BJ (cell line): ENCODE data around the gene PLEKHA1. TPM values are rescaled to one million over a fixed set of nuclear protein-coding genes. Genes with fewer than 3 reads are reported as not detected.

Source experiments
- CTCF ChIA-PET: fragments of 350-600 bp; formaldehyde crosslinking; extraction: SDS; loops from one replicate; lab custom pipeline; 2021; ENCODE audit warnings: antibody characterized with exemption, inconsistent platforms; lab: Yijun Ruan, JAX
- POLR2A ChIA-PET: fragments of 300-600 bp; sonication (Branson Sonifier 250); formaldehyde crosslinking; extraction: SDS; loops from one replicate; lab custom pipeline; 2021; ENCODE audit warnings: antibody characterized with exemption; lab: Charles Lee
- DNase-seq: peaks from one replicate; pipeline ENCODE4 v3.0.0-alpha.2; 2011; ENCODE audit warnings: low read depth
- H3K27me3 ChIP-seq: 2 replicates; pipeline ENCODE4 v1.6.0; 2011; ENCODE audit warnings: low read length; ENCODE audit not compliant: control insufficient read depth, insufficient read depth
- H3K36me3 ChIP-seq: 2 replicates; pipeline ENCODE4 v1.5.1; 2011; ENCODE audit warnings: low read length; ENCODE audit not compliant: control insufficient read depth, insufficient read depth
- H3K4me3 ChIP-seq: 2 replicates; pipeline ENCODE4 v1.5.1; 2011; ENCODE audit warnings: low read depth, mild to moderate bottlenecking, control low read depth, low read length
- polyA plus RNA-seq: library from polyadenylated mRNA; depleted of rRNA; stranded (reverse); fragments of >200 nt; gene quantifications from 2 replicates; pipeline ENCODE4 v1.2.3, GENCODE V29; 2011
- TF ChIP-seq, protein P1 (sequence below): IDR thresholded peaks from 2 replicates; pipeline ENCODE4 v1.5.1; 2011; ENCODE audit warnings: low read depth, mild to moderate bottlenecking, control low read depth, inconsistent platforms, low read length, moderate library complexity; ENCODE audit not compliant: insufficient read depth

PLEKHA1 gene
- polyA plus RNA-seq, 1 experiment: 18.6 TPM

DNA sequence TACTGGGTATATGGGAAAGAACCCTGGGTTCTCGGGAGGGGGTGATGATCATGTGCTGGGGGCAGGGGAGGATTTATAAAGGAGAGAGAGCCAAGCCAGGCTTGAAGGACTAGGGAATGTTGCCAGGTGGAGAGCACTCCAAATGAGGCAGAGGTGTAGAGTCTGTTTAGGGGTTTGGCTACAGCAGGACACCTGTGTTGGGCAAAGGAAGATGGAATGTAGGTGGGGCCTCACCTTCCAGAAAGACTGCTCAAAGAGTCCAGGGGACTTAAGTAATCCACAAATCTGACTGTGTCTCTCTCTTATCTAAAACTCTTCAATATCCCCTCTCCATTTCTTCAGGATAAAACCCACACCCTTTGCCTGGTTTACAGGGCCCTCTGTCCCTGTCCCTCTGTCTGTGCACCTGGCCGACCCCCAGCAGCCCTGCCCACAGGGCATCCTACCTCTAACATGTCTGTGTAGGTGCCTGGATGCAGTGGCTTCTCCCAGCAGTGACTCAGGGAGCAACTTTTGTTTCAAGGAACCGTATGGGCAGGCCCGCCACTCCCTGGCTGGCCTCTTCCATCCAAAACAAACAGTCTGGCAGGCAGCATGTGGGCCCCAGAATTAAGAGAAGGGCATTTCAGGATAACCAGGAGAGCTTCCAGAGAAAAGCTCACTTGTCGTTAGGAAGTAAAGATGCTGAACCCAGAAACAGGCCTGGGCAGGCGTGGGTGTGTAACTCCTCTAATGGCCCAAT is 10.6 kb upstream of the PLEKHA1 start:
- CTCF ChIA-PET: interaction anchor here (1.3 kb wide), 1 partner anchor 11 kb away, joined by 4 read pairs; no protein-coding TSS in a partner anchor
- H3K4me3 ChIP-seq: no peak overlapping the region
- H3K36me3 ChIP-seq: no peaks in the 10 kb centered on the region
- POLR2A ChIA-PET: no interaction called here
- H3K27me3 ChIP-seq: peaks cover 6% of the 10 kb centered on the region
- DNase-seq: no peak
- TF ChIP-seq, protein P1, sequence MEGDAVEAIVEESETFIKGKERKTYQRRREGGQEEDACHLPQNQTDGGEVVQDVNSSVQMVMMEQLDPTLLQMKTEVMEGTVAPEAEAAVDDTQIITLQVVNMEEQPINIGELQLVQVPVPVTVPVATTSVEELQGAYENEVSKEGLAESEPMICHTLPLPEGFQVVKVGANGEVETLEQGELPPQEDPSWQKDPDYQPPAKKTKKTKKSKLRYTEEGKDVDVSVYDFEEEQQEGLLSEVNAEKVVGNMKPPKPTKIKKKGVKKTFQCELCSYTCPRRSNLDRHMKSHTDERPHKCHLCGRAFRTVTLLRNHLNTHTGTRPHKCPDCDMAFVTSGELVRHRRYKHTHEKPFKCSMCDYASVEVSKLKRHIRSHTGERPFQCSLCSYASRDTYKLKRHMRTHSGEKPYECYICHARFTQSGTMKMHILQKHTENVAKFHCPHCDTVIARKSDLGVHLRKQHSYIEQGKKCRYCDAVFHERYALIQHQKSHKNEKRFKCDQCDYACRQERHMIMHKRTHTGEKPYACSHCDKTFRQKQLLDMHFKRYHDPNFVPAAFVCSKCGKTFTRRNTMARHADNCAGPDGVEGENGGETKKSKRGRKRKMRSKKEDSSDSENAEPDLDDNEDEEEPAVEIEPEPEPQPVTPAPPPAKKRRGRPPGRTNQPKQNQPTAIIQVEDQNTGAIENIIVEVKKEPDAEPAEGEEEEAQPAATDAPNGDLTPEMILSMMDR: no peak

DNA sequence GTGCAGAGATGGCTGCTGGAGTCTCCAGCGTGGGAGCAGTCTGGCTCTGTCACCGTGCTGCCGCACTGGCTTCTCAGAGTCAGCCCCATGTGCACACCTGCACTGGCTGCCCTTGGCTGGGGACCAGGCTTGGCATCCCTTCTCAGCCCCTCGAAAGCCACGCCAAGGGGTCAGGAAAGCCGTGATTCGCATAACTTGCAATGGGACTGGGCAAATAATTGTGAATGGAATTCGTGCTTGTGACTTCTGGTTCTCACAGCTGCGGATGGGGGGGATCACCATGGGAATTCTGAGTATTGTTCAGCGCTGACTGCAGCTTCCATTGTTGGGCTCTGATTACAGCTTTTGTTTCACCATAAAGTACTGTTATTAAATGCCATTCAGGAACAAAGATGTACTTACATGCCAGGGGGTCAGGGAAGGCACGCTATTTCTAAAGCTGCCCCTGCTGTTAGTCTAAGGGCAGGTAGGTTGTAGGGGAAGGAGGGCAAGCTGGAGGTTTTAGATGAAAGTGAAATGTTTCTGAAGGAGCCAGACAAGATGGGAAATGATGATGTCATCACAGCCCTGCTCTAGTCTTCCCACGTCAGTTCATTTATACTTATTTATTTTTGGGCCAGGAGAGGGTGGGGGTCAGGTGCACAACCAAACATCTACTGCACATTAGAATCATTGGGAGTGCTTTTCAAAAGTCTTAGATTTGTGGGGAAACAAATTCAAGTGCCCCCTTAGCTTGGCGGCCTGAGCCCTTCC is 5.8 kb upstream of the PLEKHA1 start:
- no peak for DNase-seq
- H3K36me3 ChIP-seq: no peaks in the 10 kb centered on the region
- H3K4me3 ChIP-seq: no peak overlapping the region
- ChIA-PET CTCF (interaction anchor here (1.6 kb wide), 1 partner anchor 10 kb away, joined by 3 read pairs; no protein-coding TSS in a partner anchor), POLR2A (no interaction called here)
- H3K27me3 ChIP-seq: peaks cover 7% of the 10 kb centered on the region
- TF ChIP-seq, protein P1: no peak

DNA sequence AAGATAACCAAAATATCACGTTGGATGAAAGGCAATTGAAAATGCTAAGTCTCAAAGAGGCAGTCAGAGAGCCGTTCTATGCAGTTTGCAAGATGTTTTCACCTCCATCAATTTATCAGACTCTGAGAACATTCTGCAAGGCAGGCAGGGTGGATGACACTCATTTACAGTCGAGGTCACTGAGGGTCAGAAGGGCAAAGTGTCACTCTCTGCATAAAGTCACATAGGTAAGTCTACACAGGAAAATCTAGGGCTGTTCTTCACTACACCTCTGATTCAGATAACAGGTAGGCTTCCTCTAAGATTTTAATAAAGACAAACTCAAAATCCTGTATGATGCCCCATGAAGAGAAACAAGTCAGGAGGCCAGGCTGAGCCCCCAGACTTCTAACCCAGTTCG is 1.4 kb upstream of the PLEKHA1 start:
- POLR2A ChIA-PET: no interaction called here
- no peak for DNase-seq
- peaks cover 5% of the 10 kb centered on the region; the same call in 1 of the 2 replicates for H3K27me3 ChIP-seq
- TF ChIP-seq, protein P1: no peak
- H3K4me3 ChIP-seq: no peak overlapping the region
- no peaks in the 10 kb centered on the region for H3K36me3 ChIP-seq
- CTCF ChIA-PET: interaction anchor here (1.3 to 1.7 kb wide), 2 partner anchors 17 to 62 kb away, joined by 3 to 6 read pairs; no protein-coding TSS in a partner anchor

DNA sequence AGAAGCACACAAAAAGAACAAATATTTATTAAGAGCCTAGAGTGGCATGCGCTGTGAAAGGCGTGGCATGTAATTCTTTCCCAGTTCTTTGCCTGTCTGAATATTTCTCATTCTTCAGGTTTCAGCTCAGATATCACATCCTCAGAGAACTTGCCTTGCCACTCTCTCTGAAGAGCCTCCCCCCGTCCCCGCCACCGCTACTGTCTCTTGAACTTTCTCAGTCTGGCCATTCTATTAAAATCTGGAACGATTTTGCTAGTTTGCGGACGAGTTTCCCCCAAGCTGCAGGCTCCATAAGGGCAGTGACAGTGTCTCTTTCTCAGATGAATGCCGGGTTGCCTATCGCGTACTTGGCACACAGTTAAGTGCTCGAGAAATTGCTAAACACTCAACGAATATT is 787 bp upstream of the PLEKHA1 start:
- CTCF ChIA-PET: interaction anchor here (0.9 to 1.7 kb wide), 4 partner anchors 13 to 187 kb away, joined by 3 to 6 read pairs (median 3); partner anchors contain the start of gene DMBT1
- POLR2A ChIA-PET: interaction anchor here (0.9 kb wide), 1 partner anchor 66 kb away, joined by 7 read pairs; no protein-coding TSS in a partner anchor

More for the DNA sequence above, 787 bp upstream of the PLEKHA1 start:
- H3K4me3 ChIP-seq: peak overlapping the region; percentile 47
- H3K36me3 ChIP-seq: no peaks in the 10 kb centered on the region
- TF ChIP-seq, protein P1: no peak
- peaks cover 1% of the 10 kb centered on the region; the same call in 1 of the 2 replicates for H3K27me3 ChIP-seq
- DNase-seq: no peak
